Ovary (tissue), 3 donors: Measurements from ENCODE around the gene SAG.

Experiments used
- POLR2A ChIP-seq: fragments of 450-650 bp; IDR thresholded peaks from one replicate; pipeline ENCODE4 v1.6.1; 2017; ENCODE audit warnings: antibody characterized with exemption, mild to moderate bottlenecking, moderate library complexity
- TF ChIP-seq, protein P1 (sequence below), 3 donors: fragments of 450-650 bp in 2 of 3; fragments of 200-600 bp in 1 of 3; IDR thresholded peaks; one replicate each; pipeline versions ENCODE4 v1.5.1 to v1.8.0; 2016 to 2022; ENCODE audit warnings: antibody characterized with exemption in 3 of 3, mild to moderate bottlenecking in 1 of 3
- donor health status: DM: no; HTN: no; CAD: no.

DNA sequence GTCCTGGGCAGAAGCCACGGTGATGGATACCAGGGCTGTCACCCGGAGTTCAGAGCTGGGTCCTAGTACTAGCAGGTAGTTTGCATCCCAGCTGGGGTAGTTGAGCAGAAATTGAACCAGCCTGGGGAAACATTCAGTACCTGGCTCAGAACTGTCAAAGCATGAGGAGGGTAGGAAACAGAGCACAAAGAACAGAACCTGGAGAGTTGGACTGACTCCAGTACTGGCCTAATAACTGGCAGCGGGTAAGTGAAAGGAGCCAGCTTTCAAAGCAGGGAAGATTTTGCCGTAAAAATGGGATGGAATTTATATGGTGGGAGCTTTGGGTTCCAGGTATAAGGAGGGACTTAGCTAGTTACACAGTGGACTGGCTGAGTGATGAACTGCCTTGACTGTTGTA lies 32.4 kb upstream of the SAG start:
- no peak for TF ChIP-seq POLR2A
- TF ChIP-seq, protein P1, sequence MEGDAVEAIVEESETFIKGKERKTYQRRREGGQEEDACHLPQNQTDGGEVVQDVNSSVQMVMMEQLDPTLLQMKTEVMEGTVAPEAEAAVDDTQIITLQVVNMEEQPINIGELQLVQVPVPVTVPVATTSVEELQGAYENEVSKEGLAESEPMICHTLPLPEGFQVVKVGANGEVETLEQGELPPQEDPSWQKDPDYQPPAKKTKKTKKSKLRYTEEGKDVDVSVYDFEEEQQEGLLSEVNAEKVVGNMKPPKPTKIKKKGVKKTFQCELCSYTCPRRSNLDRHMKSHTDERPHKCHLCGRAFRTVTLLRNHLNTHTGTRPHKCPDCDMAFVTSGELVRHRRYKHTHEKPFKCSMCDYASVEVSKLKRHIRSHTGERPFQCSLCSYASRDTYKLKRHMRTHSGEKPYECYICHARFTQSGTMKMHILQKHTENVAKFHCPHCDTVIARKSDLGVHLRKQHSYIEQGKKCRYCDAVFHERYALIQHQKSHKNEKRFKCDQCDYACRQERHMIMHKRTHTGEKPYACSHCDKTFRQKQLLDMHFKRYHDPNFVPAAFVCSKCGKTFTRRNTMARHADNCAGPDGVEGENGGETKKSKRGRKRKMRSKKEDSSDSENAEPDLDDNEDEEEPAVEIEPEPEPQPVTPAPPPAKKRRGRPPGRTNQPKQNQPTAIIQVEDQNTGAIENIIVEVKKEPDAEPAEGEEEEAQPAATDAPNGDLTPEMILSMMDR (IDR thresholded peaks at IDR 0.05), result no peak
